ENCODE measurements around the gene MIF. TPM values are rescaled to one million over a fixed set of nuclear protein-coding genes. Genes with fewer than 3 reads are reported as not detected.

MIF gene
- total and polyA plus RNA-seq, 7 donors: 110 to 277 (median 131) TPM

DNA sequence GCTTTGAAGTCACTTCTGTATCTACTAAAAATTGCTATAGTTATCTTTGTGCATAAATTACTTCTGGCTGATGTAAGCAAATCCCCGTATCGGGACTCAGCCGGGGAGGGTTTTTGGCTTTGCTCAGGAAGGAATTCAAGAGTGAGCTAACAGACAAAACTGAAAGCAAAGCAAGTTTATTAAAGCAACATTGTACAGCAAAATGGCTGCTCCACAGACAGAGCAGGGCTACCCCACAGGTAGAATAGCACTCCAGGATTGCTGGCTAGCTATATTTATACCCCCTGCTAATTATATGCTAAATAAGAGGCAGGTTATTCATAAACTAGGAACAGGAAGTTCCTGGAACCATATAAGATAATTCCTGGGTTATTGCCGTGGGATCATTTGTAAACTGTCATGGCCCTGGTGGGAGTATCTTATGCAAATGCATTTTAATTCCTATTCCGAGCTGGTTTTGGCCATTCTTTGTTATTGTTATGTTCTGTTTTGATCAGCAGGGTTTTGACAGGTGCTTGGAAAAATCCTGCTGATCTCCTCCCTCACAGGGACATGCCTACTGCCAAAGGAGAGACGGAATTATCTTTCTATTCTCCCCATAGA, 15.2 kb downstream of the MIF start:
- peaks cover 0 to 9% (median 2%) of the 10 kb centered on the region in 3 donors for H3K27me3 ChIP-seq (ENCODE audit: insufficient read depth in 3 of 3, low read length in 2 of 3)
- no peaks in the 10 kb centered on the region for H3K9me3 ChIP-seq
- no peak overlapping the region for H3K27ac ChIP-seq
- intact Hi-C loops (cut with DNase I): no loop called here
- ATAC-seq: no peak
- no peaks in the 10 kb centered on the region for H3K4me1 ChIP-seq
- H3K36me3 ChIP-seq (ENCODE audit: insufficient read depth in 1 of 2, low read depth in 1 of 2): no peaks in the 10 kb centered on the region
- TF ChIP-seq, protein P1, sequence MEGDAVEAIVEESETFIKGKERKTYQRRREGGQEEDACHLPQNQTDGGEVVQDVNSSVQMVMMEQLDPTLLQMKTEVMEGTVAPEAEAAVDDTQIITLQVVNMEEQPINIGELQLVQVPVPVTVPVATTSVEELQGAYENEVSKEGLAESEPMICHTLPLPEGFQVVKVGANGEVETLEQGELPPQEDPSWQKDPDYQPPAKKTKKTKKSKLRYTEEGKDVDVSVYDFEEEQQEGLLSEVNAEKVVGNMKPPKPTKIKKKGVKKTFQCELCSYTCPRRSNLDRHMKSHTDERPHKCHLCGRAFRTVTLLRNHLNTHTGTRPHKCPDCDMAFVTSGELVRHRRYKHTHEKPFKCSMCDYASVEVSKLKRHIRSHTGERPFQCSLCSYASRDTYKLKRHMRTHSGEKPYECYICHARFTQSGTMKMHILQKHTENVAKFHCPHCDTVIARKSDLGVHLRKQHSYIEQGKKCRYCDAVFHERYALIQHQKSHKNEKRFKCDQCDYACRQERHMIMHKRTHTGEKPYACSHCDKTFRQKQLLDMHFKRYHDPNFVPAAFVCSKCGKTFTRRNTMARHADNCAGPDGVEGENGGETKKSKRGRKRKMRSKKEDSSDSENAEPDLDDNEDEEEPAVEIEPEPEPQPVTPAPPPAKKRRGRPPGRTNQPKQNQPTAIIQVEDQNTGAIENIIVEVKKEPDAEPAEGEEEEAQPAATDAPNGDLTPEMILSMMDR (IDR thresholded peaks at IDR 0.05): no peak
- DNase-seq: no peak
- WGBS, 3 donors: 31 to 46% (median 42%) methylated on average over 6 of the region's 6 CpGs
- H3K4me3 ChIP-seq: no peak overlapping the region

DNA sequence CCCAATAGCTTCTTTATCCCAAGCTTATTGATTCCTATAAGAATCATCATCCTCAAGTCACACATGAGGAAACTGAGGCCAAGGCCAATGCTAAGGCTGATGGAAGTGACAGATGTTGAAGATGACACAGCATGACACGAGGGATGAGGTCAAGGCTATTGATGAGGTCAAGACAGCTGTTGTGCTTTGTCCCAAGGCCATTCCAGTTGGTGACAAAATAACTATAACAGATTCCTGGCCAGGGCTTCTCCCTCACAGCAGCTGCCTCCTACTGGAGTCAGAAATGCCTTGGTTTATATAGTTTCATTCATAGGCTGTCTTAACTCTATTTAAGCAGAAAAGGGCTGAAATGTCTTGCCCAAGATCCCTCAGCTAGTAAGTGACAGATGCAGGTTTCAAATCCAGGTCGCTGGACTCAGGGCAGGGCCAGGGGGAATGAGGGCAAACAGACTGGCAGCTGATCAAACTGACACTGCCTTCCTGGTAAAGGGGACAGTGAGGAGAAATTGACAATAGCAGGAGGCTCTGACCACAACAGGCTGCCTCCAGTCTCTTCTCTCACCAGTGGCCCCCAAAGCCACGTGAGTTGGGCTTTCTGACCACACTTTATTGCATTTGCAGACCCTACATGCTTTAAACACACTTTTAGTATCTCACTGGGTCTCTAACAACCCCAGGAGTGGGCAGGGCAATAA, 16.5 kb downstream of the MIF start:
- Histone ChIP-seq H3K36me3 (ENCODE audit: insufficient read depth in 1 of 2, low read depth in 1 of 2) (no peaks in the 10 kb centered on the region), H3K4me3 (no peak overlapping the region), H3K27me3 (ENCODE audit: insufficient read depth in 3 of 3, low read length in 2 of 3) (peaks cover 0 to 7% (median 2%) of the 10 kb centered on the region in 3 donors), H3K9me3 (no peaks in the 10 kb centered on the region), H3K27ac (no peak overlapping the region), H3K4me1 (no peaks in the 10 kb centered on the region)
- ATAC-seq: no peak
- WGBS, 3 donors: 41 to 63% (median 48%) methylated on average over 3 of the region's 3 CpGs
- no peak for DNase-seq
- TF ChIP-seq, protein P1 (IDR thresholded peaks at IDR 0.05): no peak
- intact Hi-C loops (cut with DNase I): loop anchor here in 1 of 2 donors (10.0 kb wide), 1 partner anchor 644 kb away; the partner anchor contains the start of genes GUCD1 and SNRPD3

DNA sequence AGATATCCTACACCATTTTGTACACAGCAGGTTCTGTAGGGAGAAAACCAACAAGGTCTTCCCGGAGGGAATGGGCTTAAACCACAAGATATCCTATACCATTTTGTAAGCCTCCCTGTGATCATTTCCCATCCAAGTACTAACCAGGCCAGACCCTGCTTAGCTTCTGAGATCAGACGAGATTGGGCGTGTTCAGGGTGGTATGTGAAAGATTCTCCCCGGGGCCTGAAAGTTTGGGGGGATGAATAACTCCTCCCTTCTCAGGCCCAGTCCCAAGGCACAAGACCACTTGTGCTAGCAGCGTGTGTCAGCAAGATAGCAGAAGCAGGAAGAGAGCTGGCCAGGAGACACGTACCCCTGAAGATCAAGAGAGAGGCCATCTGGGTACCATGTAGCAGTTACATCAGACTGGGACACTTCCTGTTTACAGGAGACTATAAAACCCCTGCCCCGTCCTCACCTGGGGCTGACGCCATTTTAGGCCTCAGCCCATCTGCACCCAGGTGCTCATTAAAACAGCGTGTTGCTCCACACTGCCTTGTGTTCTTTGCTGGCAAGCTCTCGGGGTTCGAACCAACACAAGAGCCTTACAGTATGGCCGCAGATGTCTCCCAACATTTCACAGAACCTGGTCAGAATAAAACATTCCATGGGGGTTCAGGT, 17.3 kb downstream of the MIF start:
- intact Hi-C loops (cut with DNase I): loop anchor here in 1 of 2 donors (10.0 kb wide), 1 partner anchor 643 kb away; the partner anchor contains the start of genes GUCD1 and SNRPD3
- WGBS, 3 donors: 73 to 80% (median 75%) methylated on average over 12 of the region's 12 CpGs
- Histone ChIP-seq H3K4me3 (no peak overlapping the region), H3K9me3 (no peaks in the 10 kb centered on the region), H3K4me1 (no peaks in the 10 kb centered on the region), H3K36me3 (ENCODE audit: insufficient read depth in 1 of 2, low read depth in 1 of 2) (no peaks in the 10 kb centered on the region), H3K27me3 (ENCODE audit: insufficient read depth in 3 of 3, low read length in 2 of 3) (peaks cover 0 to 7% (median 0%) of the 10 kb centered on the region in 3 donors), H3K27ac (no peak overlapping the region)
- TF ChIP-seq, protein P1 (IDR thresholded peaks at IDR 0.05): no peak
- no peak for ATAC-seq
- DNase-seq: no peak

DNA sequence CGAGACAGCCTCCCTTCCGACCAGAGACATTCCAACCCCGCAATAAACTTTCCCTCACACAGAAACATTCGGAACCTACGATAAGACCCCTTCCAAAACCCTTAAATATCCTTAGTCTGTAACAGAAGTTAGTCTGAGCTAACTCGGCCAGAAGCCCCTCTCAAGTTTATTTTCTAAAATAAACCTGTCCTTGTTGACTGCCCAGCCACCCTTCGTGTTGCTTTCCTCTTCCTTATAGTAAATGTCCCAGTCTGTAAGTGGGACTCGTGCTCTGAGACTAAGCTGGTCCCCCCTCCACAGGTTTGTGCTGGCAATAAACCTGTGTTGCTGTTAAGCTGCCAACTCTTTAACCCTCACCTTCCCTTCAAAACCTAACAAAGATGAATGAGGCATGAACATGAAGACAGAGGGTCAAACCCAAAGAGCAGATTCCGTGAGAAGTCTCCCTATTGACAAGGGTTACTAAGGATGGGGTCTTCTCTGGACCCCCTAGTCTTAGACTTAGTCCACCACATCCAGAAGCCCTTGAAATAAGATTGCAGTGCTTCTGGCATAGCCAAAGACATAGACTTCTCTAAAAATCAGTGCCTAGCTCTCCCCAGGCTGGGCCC, 18.2 kb downstream of the MIF start:
- no peaks in the 10 kb centered on the region for H3K27me3 ChIP-seq (ENCODE audit: insufficient read depth in 3 of 3, low read length in 2 of 3)
- no peaks in the 10 kb centered on the region for H3K4me1 ChIP-seq
- H3K36me3 ChIP-seq (ENCODE audit: insufficient read depth in 1 of 2, low read depth in 1 of 2): no peaks in the 10 kb centered on the region
- DNase-seq (no peak), ATAC-seq (no peak)
- intact Hi-C loops (cut with DNase I): loop anchor here in 1 of 2 donors (10.0 kb wide), 1 partner anchor 642 kb away; the partner anchor contains the start of genes GUCD1 and SNRPD3
- H3K27ac ChIP-seq: no peak overlapping the region
- H3K4me3 ChIP-seq: no peak overlapping the region
- H3K9me3 ChIP-seq: no peaks in the 10 kb centered on the region
- TF ChIP-seq, protein P1 (IDR thresholded peaks at IDR 0.05): no peak
- WGBS, 3 donors: 82 to 88% (median 85%) methylated on average over 9 of the region's 9 CpGs

Measured in psoas muscle (tissue), 8 donors.